H9 (cell line): Measurements from ENCODE around the gene FGF9. TPM values are rescaled to one million over a fixed set of nuclear protein-coding genes. Genes with fewer than 3 reads are reported as not detected.

ENCODE experiments used
- DNase-seq: peaks from one replicate; pipeline ENCODE4 v3.0.0-alpha.2; 2017
- H2AFZ ChIP-seq: one replicate; pipeline ENCODE4 v1.6.1; 2013; ENCODE audit warnings: mild to moderate bottlenecking, low read length, control low read depth, moderate library complexity
- H2AK5ac ChIP-seq: 2 replicates; pipeline ENCODE4 v1.6.1; 2013; ENCODE audit warnings: low read length, control low read depth, mixed read lengths; ENCODE audit not compliant: insufficient read length
- H2BK120ac ChIP-seq: one replicate; pipeline ENCODE4 v1.6.1; 2013; ENCODE audit warnings: low read depth, mild to moderate bottlenecking, low read length, control low read depth, inconsistent platforms; ENCODE audit not compliant: poor library complexity, severe bottlenecking
- H2BK12ac ChIP-seq: 2 replicates; pipeline ENCODE4 v1.6.1; 2013; ENCODE audit warnings: low read length, control low read depth, mixed read lengths, low read depth; ENCODE audit not compliant: insufficient read length
- H2BK15ac ChIP-seq: 2 replicates; pipeline ENCODE4 v1.6.1; 2013; ENCODE audit warnings: low read depth, low read length, control low read depth
- H2BK20ac ChIP-seq: one replicate; pipeline ENCODE4 v1.6.1; 2013; ENCODE audit warnings: low read depth, mild to moderate bottlenecking, low read length, control low read depth, inconsistent platforms; ENCODE audit not compliant: poor library complexity, severe bottlenecking
- H2BK5ac ChIP-seq: 2 replicates; pipeline ENCODE4 v1.6.1; 2013; ENCODE audit warnings: low read length, control low read depth, mixed read lengths; ENCODE audit not compliant: insufficient read length
- H3K14ac ChIP-seq: 2 replicates; pipeline ENCODE4 v1.6.1; 2013; ENCODE audit warnings: low read length, control low read depth; ENCODE audit not compliant: insufficient read depth
- H3K18ac ChIP-seq: 2 replicates; pipeline ENCODE4 v1.6.1; 2013; ENCODE audit warnings: low read depth, mild to moderate bottlenecking, mixed read lengths, low read length, control low read depth; ENCODE audit not compliant: insufficient read length
- H3K23ac ChIP-seq: 2 replicates; pipeline ENCODE4 v1.6.1; 2013; ENCODE audit warnings: low read length, control low read depth, mixed read lengths, low read depth; ENCODE audit not compliant: insufficient read length
- H3K23me2 ChIP-seq: 2 replicates; pipeline ENCODE4 v1.6.1; 2013; ENCODE audit warnings: low read depth, mild to moderate bottlenecking, mixed read lengths, low read length, control low read depth; ENCODE audit not compliant: insufficient read length, poor library complexity, severe bottlenecking
- H3K27ac ChIP-seq: 2 replicates; pipeline ENCODE4 v1.5.1; 2013; ENCODE audit warnings: low read length, control low read depth, mixed read lengths, low read depth; ENCODE audit not compliant: insufficient read length
- H3K27me3 ChIP-seq: 2 replicates; pipeline ENCODE4 v1.6.1; 2013; ENCODE audit warnings: low read length, control low read depth, inconsistent platforms; ENCODE audit not compliant: insufficient read depth
- H3K4ac ChIP-seq: 2 replicates; pipeline ENCODE4 v1.6.1; 2013; ENCODE audit warnings: low read depth, mild to moderate bottlenecking, control low read depth, inconsistent platforms, low read length, moderate library complexity
- H3K4me1 ChIP-seq: 2 replicates; pipeline ENCODE4 v1.6.1; 2013; ENCODE audit warnings: low read length, control low read depth, inconsistent platforms; ENCODE audit not compliant: insufficient read depth
- H3K4me2 ChIP-seq: 2 replicates; pipeline ENCODE4 v1.6.1; 2013; ENCODE audit warnings: low read length, control low read depth, mixed read lengths; ENCODE audit not compliant: insufficient read length, insufficient read depth
- H3K56ac ChIP-seq: 2 replicates; pipeline ENCODE4 v1.6.1; 2013; ENCODE audit warnings: low read depth, mild to moderate bottlenecking, mixed read lengths, low read length, control low read depth; ENCODE audit not compliant: insufficient read length
- H3K79me1 ChIP-seq: 2 replicates; pipeline ENCODE4 v1.6.1; 2013; ENCODE audit warnings: low read depth, mild to moderate bottlenecking, moderate library complexity, low read length, control low read depth, inconsistent platforms; ENCODE audit not compliant: insufficient read depth, poor library complexity, severe bottlenecking
- H3K79me2 ChIP-seq: 2 replicates; pipeline ENCODE4 v1.6.1; 2013; ENCODE audit warnings: low read length, control low read depth, inconsistent platforms; ENCODE audit not compliant: insufficient read depth
- H3K9ac ChIP-seq: 2 replicates; pipeline ENCODE4 v1.6.1; 2013; ENCODE audit warnings: low read length, control low read depth, mixed read lengths; ENCODE audit not compliant: insufficient read length; ENCODE audit errors: extremely low read depth
- H3K9me3 ChIP-seq: one replicate; pipeline ENCODE4 v1.6.1; 2013; ENCODE audit warnings: low read depth, low read length, inconsistent platforms; ENCODE audit not compliant: control insufficient read depth
- H3T11ph ChIP-seq: one replicate; pipeline ENCODE4 v1.6.1; 2013; ENCODE audit warnings: mild to moderate bottlenecking, low read length, control low read depth, inconsistent platforms
- H4K20me1 ChIP-seq: one replicate; pipeline ENCODE4 v1.6.1; 2013; ENCODE audit not compliant: control insufficient read depth, insufficient read length, insufficient read depth
- H4K5ac ChIP-seq: 2 replicates; pipeline ENCODE4 v1.6.1; 2013; ENCODE audit warnings: low read depth, mild to moderate bottlenecking, mixed read lengths, low read length, control low read depth; ENCODE audit not compliant: insufficient read length
- H4K8ac ChIP-seq: replicated peaks from 2 replicates; pipeline ENCODE4 v1.6.1; 2013; ENCODE audit warnings: low read length, control low read depth, mixed read lengths, low read depth; ENCODE audit not compliant: insufficient read length
- H4K91ac ChIP-seq: 2 replicates; pipeline ENCODE4 v1.6.1; 2013; ENCODE audit warnings: low read depth, mild to moderate bottlenecking, moderate library complexity, mixed read lengths, low read length, control low read depth; ENCODE audit not compliant: insufficient read length
- H3K27ac Mint-ChIP-seq, 3 experiments: 2 replicates in 2 of 3; 3 replicates in 1 of 3; pipeline ENCODE4 v1.8.0; 2020 to 2021; ENCODE audit warnings: mixed read lengths in 3 of 3, mild to moderate bottlenecking in 1 of 3, moderate library complexity in 1 of 3
- H3K27me3 Mint-ChIP-seq: 2 replicates; pipeline ENCODE4 v1.8.0; 2021; ENCODE audit warnings: low read depth, mild to moderate bottlenecking, moderate library complexity, mixed read lengths
- H3K36me3 Mint-ChIP-seq, 3 experiments: 2 replicates in 2 of 3; 3 replicates in 1 of 3; pipeline ENCODE4 v1.8.0; 2020 to 2021; ENCODE audit warnings: low read depth in 3 of 3, mixed read lengths in 3 of 3; ENCODE audit not compliant: insufficient read depth in 1 of 3
- H3K4me1 Mint-ChIP-seq, 2 experiments: 2 replicates each; pipeline ENCODE4 v1.8.0; 2020; ENCODE audit warnings: mixed read lengths in 2 of 2
- H3K4me3 Mint-ChIP-seq, 2 experiments: 2 replicates in 1 of 2; 3 replicates in 1 of 2; pipeline ENCODE4 v1.8.0; 2020 to 2021; ENCODE audit warnings: mild to moderate bottlenecking in 2 of 2, mixed read lengths in 2 of 2, moderate library complexity in 1 of 2
- H3K9me3 Mint-ChIP-seq, 2 experiments: 2 replicates in 1 of 2; 3 replicates in 1 of 2; pipeline ENCODE4 v1.8.0; 2020; ENCODE audit warnings: mild to moderate bottlenecking in 2 of 2, mixed read lengths in 2 of 2, moderate library complexity in 1 of 2
- CTCF ChIP-seq: fragments of 200-600 bp; sonication (generic); conservative IDR thresholded peaks from 3 replicates; pipeline ENCODE4 v1.8.0; 2021; ENCODE audit warnings: antibody characterized with exemption, mild to moderate bottlenecking
- WGBS: extraction: QIAGEN DNeasy Blood & Tissue Kit; methylation state at CpG from one replicate; pipeline ENCODE4 v1.1.7; 2013; ENCODE audit warnings: missing lambda C conversion rate, low lambda C conversion rate, mixed read lengths; ENCODE audit not compliant: insufficient read length; ENCODE audit errors: extremely low coverage; 5-methylcytosine and 5-hydroxymethylcytosine counted together
- total RNA-seq: library from RNA; stranded (reverse); gene quantifications from 2 replicates; pipeline ENCODE4 v1.2.1, GENCODE V29; 2021

The FGF9 gene
- total RNA-seq, 1 experiment from 2014 or later = 0.22 TPM

- H2BK20ac ChIP-seq = no peak overlapping the region
- H2BK15ac ChIP-seq = no peak overlapping the region
- H4K5ac ChIP-seq = no peak overlapping the region
- H3K23ac ChIP-seq = no peak overlapping the region
- H2AK5ac ChIP-seq = no peak overlapping the region
- no peak overlapping the region for H2AFZ ChIP-seq
- H3K9ac ChIP-seq = no peak overlapping the region
- H3K79me2 ChIP-seq = no peaks in the 10 kb centered on the region
- no peak overlapping the region for H3K56ac ChIP-seq
- no peak overlapping the region for H2BK12ac ChIP-seq
- no peak overlapping the region for H4K91ac ChIP-seq
- H3K27ac ChIP-seq = no peak overlapping the region
- peaks cover 84% of the 10 kb centered on the region for H3K27me3 Mint-ChIP-seq
- H3K27me3 ChIP-seq = peaks cover 35% of the 10 kb centered on the region
- no peak for TF ChIP-seq CTCF
- H4K8ac ChIP-seq = no peak overlapping the region
- H3K14ac ChIP-seq = no peak overlapping the region
- no peak for DNase-seq
- H2BK120ac ChIP-seq = no peak overlapping the region
- H3K4me2 ChIP-seq = no peak overlapping the region
- no peaks in the 10 kb centered on the region for H4K20me1 ChIP-seq
- no peak overlapping the region for H3K27ac Mint-ChIP-seq
- peaks cover 3% of the 10 kb centered on the region; the same call in 1 of the 2 replicates for H3K4me1 ChIP-seq
- H3K4me1 Mint-ChIP-seq = peaks cover 15 to 22% of the 10 kb centered on the region in 2 experiments
- H3K36me3 Mint-ChIP-seq = no peaks in the 10 kb centered on the region
- no CpG with 5 or more reads among the region's 3 CpGs for WGBS
- no peak overlapping the region for H3K18ac ChIP-seq
- no peak overlapping the region for H3K4me3 Mint-ChIP-seq
- peaks cover 16% of the 10 kb centered on the region for H3K23me2 ChIP-seq
- no peaks in the 10 kb centered on the region for H3K9me3 ChIP-seq
- no peak overlapping the region for H3K4ac ChIP-seq
- H3T11ph ChIP-seq = no peak overlapping the region
- no peak overlapping the region for H2BK5ac ChIP-seq
- no peaks in the 10 kb centered on the region; a peak in 1 of 5 replicates for H3K9me3 Mint-ChIP-seq
- no peaks in the 10 kb centered on the region for H3K79me1 ChIP-seq
Observed at GRCh38 chr13:21677075-21677623, 6.3 kb downstream of the FGF9 start.
